Measurements from ENCODE around the gene TMCC2. TPM values are rescaled to one million over a fixed set of nuclear protein-coding genes. Genes with fewer than 3 reads are reported as not detected.
A peak's percentile ranks its signal among the peaks of the same experiment; 100 is the strongest.
"Not testable (repeated sequence)": the region's sequence is repeated elsewhere in the genome, so short reads cannot be mapped to it uniquely, and the experiment has no call there.

The TMCC2 gene
- polyA plus RNA-seq, 3 donors = 0.16 to 0.27 TPM; not detected in 1

DNA sequence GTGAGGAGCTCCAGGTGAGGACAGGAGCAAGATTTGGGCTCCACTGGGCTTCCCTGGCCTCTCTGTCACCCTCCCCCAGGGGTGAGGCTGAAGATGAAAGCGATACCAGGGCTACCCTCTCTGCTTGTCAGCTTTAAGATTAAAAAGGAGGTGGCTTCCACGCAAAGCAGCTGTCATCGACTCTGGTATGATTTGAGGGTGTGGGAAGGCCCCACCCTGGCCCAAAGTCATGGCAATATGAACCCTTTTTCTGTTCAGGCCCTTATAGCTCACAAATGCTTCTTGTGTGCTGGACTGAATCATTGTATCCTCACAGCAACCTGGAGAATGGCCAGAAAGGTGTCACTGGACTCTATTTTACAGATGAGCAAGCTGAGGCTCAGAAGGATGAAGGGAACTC lies 52.2 kb downstream of the TMCC2 start:
- H3K36me3 Mint-ChIP-seq = peaks cover 0 to 4% of the 10 kb centered on the region in 2 donors
- Histone ChIP-seq H3K4me3 (replicated peaks in 1 of 3; ENCODE audit: low read depth in 2 of 3, low read length in 3 of 3) (no peak overlapping the region), H3K9me3 (replicated peaks in 1 of 2; ENCODE audit: control insufficient read depth in 1 of 2, insufficient read depth in 1 of 2, low read length in 2 of 2) (no peaks in the 10 kb centered on the region), H3K27me3 (ENCODE audit: control insufficient read depth in 2 of 2, insufficient read depth in 2 of 2, low read length in 2 of 2) (no peaks in the 10 kb centered on the region), H3K4me1 (ENCODE audit: control insufficient read depth in 1 of 2, insufficient read depth in 2 of 2, low read length in 2 of 2) (peaks cover 16 to 19% of the 10 kb centered on the region in 2 donors), H2AFZ (ENCODE audit: insufficient read depth, low read depth, low read length, poor library complexity, severe bottlenecking) (no peak overlapping the region), H3K36me3 (replicated peaks in 1 of 2; ENCODE audit: control insufficient read depth in 1 of 2, insufficient read depth in 2 of 2, low read length in 2 of 2) (no peaks in the 10 kb centered on the region), H3K27ac (ENCODE audit: low read depth in 1 of 2, low read length in 2 of 2) (no peak overlapping the region), H4K20me1 (ENCODE audit: insufficient read depth, low read length) (no peaks in the 10 kb centered on the region), H3K9ac (ENCODE audit: insufficient read depth, low read length, poor library complexity, severe bottlenecking) (no peak overlapping the region), H3K4me2 (replicated peaks; ENCODE audit: extremely low read depth, low read length, poor library complexity, severe bottlenecking) (no peak overlapping the region), H3K79me2 (ENCODE audit: insufficient read depth, low read length) (no peaks in the 10 kb centered on the region)
- no peak overlapping the region for H3K27ac Mint-ChIP-seq
- H3K27me3 Mint-ChIP-seq (ENCODE audit: low read depth in 3 of 3) = peaks cover 2 to 10% (median 5%) of the 10 kb centered on the region in 3 donors
- DNase-seq = no peak
- TF ChIP-seq, protein P1, sequence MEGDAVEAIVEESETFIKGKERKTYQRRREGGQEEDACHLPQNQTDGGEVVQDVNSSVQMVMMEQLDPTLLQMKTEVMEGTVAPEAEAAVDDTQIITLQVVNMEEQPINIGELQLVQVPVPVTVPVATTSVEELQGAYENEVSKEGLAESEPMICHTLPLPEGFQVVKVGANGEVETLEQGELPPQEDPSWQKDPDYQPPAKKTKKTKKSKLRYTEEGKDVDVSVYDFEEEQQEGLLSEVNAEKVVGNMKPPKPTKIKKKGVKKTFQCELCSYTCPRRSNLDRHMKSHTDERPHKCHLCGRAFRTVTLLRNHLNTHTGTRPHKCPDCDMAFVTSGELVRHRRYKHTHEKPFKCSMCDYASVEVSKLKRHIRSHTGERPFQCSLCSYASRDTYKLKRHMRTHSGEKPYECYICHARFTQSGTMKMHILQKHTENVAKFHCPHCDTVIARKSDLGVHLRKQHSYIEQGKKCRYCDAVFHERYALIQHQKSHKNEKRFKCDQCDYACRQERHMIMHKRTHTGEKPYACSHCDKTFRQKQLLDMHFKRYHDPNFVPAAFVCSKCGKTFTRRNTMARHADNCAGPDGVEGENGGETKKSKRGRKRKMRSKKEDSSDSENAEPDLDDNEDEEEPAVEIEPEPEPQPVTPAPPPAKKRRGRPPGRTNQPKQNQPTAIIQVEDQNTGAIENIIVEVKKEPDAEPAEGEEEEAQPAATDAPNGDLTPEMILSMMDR (IDR thresholded peaks at IDR 0.05) = no peak
- intact Hi-C loops (cut with micrococcal nuclease) = loop anchor here in 1 of 2 donors (10.0 kb wide), 1 partner anchor 245 kb away; no protein-coding TSS in a partner anchor
- no peak overlapping the region for H3K4me3 Mint-ChIP-seq
- 82% methylated on average over 2 of the region's 3 CpGs for WGBS (ENCODE audit: insufficient coverage)
- peaks cover 35% of the 10 kb centered on the region for H3K4me1 Mint-ChIP-seq
- H3K9me3 Mint-ChIP-seq = peaks cover 0 to 3% (median 0%) of the 10 kb centered on the region in 7 donors

GRCh38 chr1:205280666-205281395 lies 53.1 kb downstream of the TMCC2 start:
- H3K9ac ChIP-seq (ENCODE audit: insufficient read depth, low read length, poor library complexity, severe bottlenecking); H3K9me3 ChIP-seq (replicated peaks in 1 of 2; ENCODE audit: control insufficient read depth in 1 of 2, insufficient read depth in 1 of 2, low read length in 2 of 2); H3K36me3 Mint-ChIP-seq; DNase-seq; H3K79me2 ChIP-seq (ENCODE audit: insufficient read depth, low read length); intact Hi-C loops (cut with micrococcal nuclease); H3K9me3 Mint-ChIP-seq; H3K27ac ChIP-seq (ENCODE audit: low read depth in 1 of 2, low read length in 2 of 2); H3K36me3 ChIP-seq (replicated peaks in 1 of 2; ENCODE audit: control insufficient read depth in 1 of 2, insufficient read depth in 2 of 2, low read length in 2 of 2); H3K27me3 ChIP-seq (ENCODE audit: control insufficient read depth in 2 of 2, insufficient read depth in 2 of 2, low read length in 2 of 2); H2AFZ ChIP-seq (ENCODE audit: insufficient read depth, low read depth, low read length, poor library complexity, severe bottlenecking); H3K4me3 ChIP-seq (replicated peaks in 1 of 3; ENCODE audit: low read depth in 2 of 3, low read length in 3 of 3); H3K4me3 Mint-ChIP-seq; H4K20me1 ChIP-seq (ENCODE audit: insufficient read depth, low read length); H3K4me2 ChIP-seq (replicated peaks; ENCODE audit: extremely low read depth, low read length, poor library complexity, severe bottlenecking): not testable (repeated sequence)
- Mint-ChIP-seq H3K27ac (peak overlapping the region in 1 of 7 donors; percentile 9), H3K4me1 (peaks cover 43% of the 10 kb centered on the region), H3K27me3 (ENCODE audit: low read depth in 3 of 3) (peaks cover 2 to 10% (median 7%) of the 10 kb centered on the region in 3 donors)
- peaks cover 24 to 27% of the 10 kb centered on the region in 2 donors for H3K4me1 ChIP-seq (ENCODE audit: control insufficient read depth in 1 of 2, insufficient read depth in 2 of 2, low read length in 2 of 2)
- 100% methylated on average over 5 of the region's 10 CpGs for WGBS (ENCODE audit: insufficient coverage)
